ENCODE measurements around the gene KLF6.

KLF6 gene

GRCh38 chr10:3829156-3830050, 44.4 kb upstream of the KLF6 start:
- no peak for DNase-seq (ENCODE audit: insufficient read length, low spot score)
- FAIRE-seq = no peak
- TF ChIP-seq CTCF (IDR thresholded peaks at IDR 0.05; ENCODE audit: insufficient read depth, missing control alignments) = no peak

- DNase-seq (ENCODE audit: insufficient read length, low spot score) (no peak), FAIRE-seq (no peak)
Observed at GRCh38 chr10:3828404-3829155, 43.6 kb upstream of the KLF6 start.

GRCh38 chr10:3827768-3828403, 42.9 kb upstream of the KLF6 start:
- no peak for DNase-seq (ENCODE audit: insufficient read length, low spot score)
- no peak for TF ChIP-seq CTCF (IDR thresholded peaks at IDR 0.05; ENCODE audit: insufficient read depth, missing control alignments)
- FAIRE-seq = no peak

More at GRCh38 chr10:3828404-3829155, 43.6 kb upstream of the KLF6 start:
- TF ChIP-seq CTCF (IDR thresholded peaks at IDR 0.05; ENCODE audit: insufficient read depth, missing control alignments) = no peak

GRCh38 chr10:3827266-3827665, 42.3 kb upstream of the KLF6 start:
- FAIRE-seq = no peak
- DNase-seq (ENCODE audit: insufficient read length, low spot score) = no peak
- no peak for TF ChIP-seq CTCF (IDR thresholded peaks at IDR 0.05; ENCODE audit: insufficient read depth, missing control alignments)

GRCh38 chr10:3825862-3826351, 40.9 kb upstream of the KLF6 start:
- no peak for TF ChIP-seq CTCF (IDR thresholded peaks at IDR 0.05; ENCODE audit: insufficient read depth, missing control alignments)
- no peak for DNase-seq (ENCODE audit: insufficient read length, low spot score)
- no peak for FAIRE-seq

- DNase-seq (ENCODE audit: insufficient read length, low spot score) (no peak), FAIRE-seq (no peak)
- TF ChIP-seq CTCF (IDR thresholded peaks at IDR 0.05; ENCODE audit: insufficient read depth, missing control alignments) = no peak
Observed at GRCh38 chr10:3825244-3825643, 40.2 kb upstream of the KLF6 start.
